NB4 (cell line): ENCODE data around the gene PTPN20.

ENCODE experiments used
- MYC ChIP-seq: IDR thresholded peaks from 2 replicates; pipeline ENCODE4 v1.6.1; 2011; ENCODE audit warnings: low read depth, low read length
- POLR2A ChIP-seq: IDR thresholded peaks from 2 replicates; pipeline ENCODE4 v1.6.1; 2011; ENCODE audit warnings: mild to moderate bottlenecking; ENCODE audit not compliant: insufficient read length; ENCODE audit errors: extremely low read depth
- TF ChIP-seq, protein P1 (sequence below): IDR thresholded peaks from one replicate; pipeline ENCODE4 v1.5.1; 2012; ENCODE audit warnings: low read depth, low read length
- TF ChIP-seq, protein P2 (sequence below): IDR thresholded peaks from 2 replicates; pipeline ENCODE4 v1.6.1; 2011; ENCODE audit warnings: low read depth, low read length

DNA sequence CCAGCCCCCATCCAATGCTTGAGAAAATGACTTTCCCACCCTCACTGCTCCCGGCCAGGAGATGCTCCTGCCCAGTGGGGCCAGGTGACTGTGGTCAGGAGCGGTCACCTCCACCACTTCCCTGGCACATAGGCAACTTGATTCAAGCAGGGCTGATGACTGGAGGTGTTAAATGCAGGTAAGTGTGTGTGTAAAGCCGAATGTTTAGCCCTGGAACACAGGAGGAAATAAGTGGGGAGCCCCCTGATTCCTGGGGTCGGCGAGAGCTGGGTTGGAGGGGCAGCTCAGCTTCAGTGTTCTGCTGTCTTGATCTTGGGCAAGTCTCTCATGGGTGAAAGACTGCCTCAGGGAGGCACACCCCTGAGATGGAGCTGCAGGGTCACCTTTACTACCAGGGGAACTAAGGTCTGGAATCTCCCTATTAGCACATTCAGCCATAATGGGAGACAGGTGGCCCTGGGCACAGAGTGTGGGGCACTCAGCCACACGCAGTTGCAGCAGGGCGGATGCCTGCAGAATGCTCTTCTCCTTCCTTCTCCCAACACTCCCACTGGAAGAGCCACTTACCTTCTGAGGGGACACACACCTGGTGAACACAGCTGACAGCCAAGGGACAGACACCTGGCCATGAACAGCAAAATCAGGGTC is 124.1 kb downstream of the PTPN20 start:
- TF ChIP-seq POLR2A: no peak
- TF ChIP-seq, protein P1, sequence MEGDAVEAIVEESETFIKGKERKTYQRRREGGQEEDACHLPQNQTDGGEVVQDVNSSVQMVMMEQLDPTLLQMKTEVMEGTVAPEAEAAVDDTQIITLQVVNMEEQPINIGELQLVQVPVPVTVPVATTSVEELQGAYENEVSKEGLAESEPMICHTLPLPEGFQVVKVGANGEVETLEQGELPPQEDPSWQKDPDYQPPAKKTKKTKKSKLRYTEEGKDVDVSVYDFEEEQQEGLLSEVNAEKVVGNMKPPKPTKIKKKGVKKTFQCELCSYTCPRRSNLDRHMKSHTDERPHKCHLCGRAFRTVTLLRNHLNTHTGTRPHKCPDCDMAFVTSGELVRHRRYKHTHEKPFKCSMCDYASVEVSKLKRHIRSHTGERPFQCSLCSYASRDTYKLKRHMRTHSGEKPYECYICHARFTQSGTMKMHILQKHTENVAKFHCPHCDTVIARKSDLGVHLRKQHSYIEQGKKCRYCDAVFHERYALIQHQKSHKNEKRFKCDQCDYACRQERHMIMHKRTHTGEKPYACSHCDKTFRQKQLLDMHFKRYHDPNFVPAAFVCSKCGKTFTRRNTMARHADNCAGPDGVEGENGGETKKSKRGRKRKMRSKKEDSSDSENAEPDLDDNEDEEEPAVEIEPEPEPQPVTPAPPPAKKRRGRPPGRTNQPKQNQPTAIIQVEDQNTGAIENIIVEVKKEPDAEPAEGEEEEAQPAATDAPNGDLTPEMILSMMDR: no peak
- TF ChIP-seq, protein P2, sequence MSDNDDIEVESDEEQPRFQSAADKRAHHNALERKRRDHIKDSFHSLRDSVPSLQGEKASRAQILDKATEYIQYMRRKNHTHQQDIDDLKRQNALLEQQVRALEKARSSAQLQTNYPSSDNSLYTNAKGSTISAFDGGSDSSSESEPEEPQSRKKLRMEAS: no peak
- TF ChIP-seq MYC: no peak
